SK-MEL-5 (cell line): ENCODE data around the gene HACD1. TPM values are rescaled to one million over a fixed set of nuclear protein-coding genes. Genes with fewer than 3 reads are reported as not detected.

Experiments
- small RNA-seq, 2 experiments: library from RNA; depleted of rRNA; stranded (forward); fragments of <200 nt; gene quantifications; one replicate each; pipeline ENCODE3, GENCODE V24; 2014
- total RNA-seq: library from RNA; depleted of rRNA; stranded (reverse); fragments of >200 nt; shearing (Covaris generic); gene quantifications from 2 replicates; pipeline ENCODE4 v1.2.3, GENCODE V29; 2014; rRNA removed

Gene HACD1
- total RNA-seq, 1 experiment from 2014 or later, result 24.2 TPM

Small RNAs within 50 kb of the gene (small RNA-seq; reads per million reads assigned to genes)
- 0 reads per million in 2 experiments for gene AC069542.2

Other genes with a start within 250 kb of the HACD1 start
- 1.0 and 1.1 TPM in 2 replicates for gene ST8SIA6, start 162.8 kb downstream of the HACD1 start, total RNA-seq
- 16.8 and 17.3 TPM in 2 replicates for gene STAM, start 26.8 kb upstream of the HACD1 start, total RNA-seq
- gene TMEM236, start 134.8 kb upstream of the HACD1 start, total RNA-seq, result 0.03 and 0.05 TPM in 2 replicates
- not detected in 2 replicates for gene MRC1, start 192.0 kb upstream of the HACD1 start, total RNA-seq